ENCODE results near the gene GSK3B.
A peak's percentile ranks its signal among the peaks of the same experiment; 100 is the strongest.

GSK3B gene

GRCh38 chr3:120093911-120094775 is at the start of gene GSK3B:
TSS of gene GSK3B (minus strand) at chr3:120094447. CDS start at chr3:120093434, 1,013 bp downstream.
- DNase-seq = peak; percentile 80

- DNase-seq = no peak
Measured at GRCh38 chr3:120143676-120144075, 49.4 kb upstream of the GSK3B start.

- no peak for DNase-seq
Measured at GRCh38 chr3:120142236-120142635, 48.0 kb upstream of the GSK3B start.

GRCh38 chr3:120140098-120140742 is 46.0 kb upstream of the GSK3B start:
- DNase-seq = no peak

- DNase-seq = no peak
Measured at GRCh38 chr3:120139140-120139539, 44.9 kb upstream of the GSK3B start.

GRCh38 chr3:120137548-120137947 is 43.3 kb upstream of the GSK3B start:
- DNase-seq = no peak

- no peak for DNase-seq
Measured at GRCh38 chr3:120130656-120131055, 36.4 kb upstream of the GSK3B start.

- DNase-seq = no peak
Measured at GRCh38 chr3:120129718-120130513, 35.7 kb upstream of the GSK3B start.

- no peak for DNase-seq
Measured at GRCh38 chr3:120129051-120129450, 34.8 kb upstream of the GSK3B start.

- DNase-seq = no peak
Measured at GRCh38 chr3:120125992-120126391, 31.7 kb upstream of the GSK3B start.

- DNase-seq = no peak
Measured at GRCh38 chr3:120119846-120120510, 25.7 kb upstream of the GSK3B start.

GRCh38 chr3:120114981-120115380 is 20.7 kb upstream of the GSK3B start:
- DNase-seq = no peak

GRCh38 chr3:120114376-120114775 is 20.1 kb upstream of the GSK3B start:
- DNase-seq = no peak

GRCh38 chr3:120113128-120114116 is 19.2 kb upstream of the GSK3B start:
- no peak for DNase-seq

- no peak for DNase-seq
Measured at GRCh38 chr3:120111898-120112297, 17.7 kb upstream of the GSK3B start.

- no peak for DNase-seq
Measured at GRCh38 chr3:120103276-120103675, 9.0 kb upstream of the GSK3B start.

GRCh38 chr3:120102674-120103073 is 8.4 kb upstream of the GSK3B start:
- DNase-seq = no peak

- no peak for DNase-seq
Measured at GRCh38 chr3:120102232-120102631, 8.0 kb upstream of the GSK3B start.

- no peak for DNase-seq
Measured at GRCh38 chr3:120101624-120102023, 7.4 kb upstream of the GSK3B start.

GRCh38 chr3:120100711-120101110 is 6.5 kb upstream of the GSK3B start:
- no peak for DNase-seq

GRCh38 chr3:120098710-120099109 is 4.5 kb upstream of the GSK3B start:
- DNase-seq = no peak

- no peak for DNase-seq
Measured at GRCh38 chr3:120095979-120096426, 1.8 kb upstream of the GSK3B start.
